ENCODE measurements around the gene ZNF502.

The ZNF502 gene

DNA sequence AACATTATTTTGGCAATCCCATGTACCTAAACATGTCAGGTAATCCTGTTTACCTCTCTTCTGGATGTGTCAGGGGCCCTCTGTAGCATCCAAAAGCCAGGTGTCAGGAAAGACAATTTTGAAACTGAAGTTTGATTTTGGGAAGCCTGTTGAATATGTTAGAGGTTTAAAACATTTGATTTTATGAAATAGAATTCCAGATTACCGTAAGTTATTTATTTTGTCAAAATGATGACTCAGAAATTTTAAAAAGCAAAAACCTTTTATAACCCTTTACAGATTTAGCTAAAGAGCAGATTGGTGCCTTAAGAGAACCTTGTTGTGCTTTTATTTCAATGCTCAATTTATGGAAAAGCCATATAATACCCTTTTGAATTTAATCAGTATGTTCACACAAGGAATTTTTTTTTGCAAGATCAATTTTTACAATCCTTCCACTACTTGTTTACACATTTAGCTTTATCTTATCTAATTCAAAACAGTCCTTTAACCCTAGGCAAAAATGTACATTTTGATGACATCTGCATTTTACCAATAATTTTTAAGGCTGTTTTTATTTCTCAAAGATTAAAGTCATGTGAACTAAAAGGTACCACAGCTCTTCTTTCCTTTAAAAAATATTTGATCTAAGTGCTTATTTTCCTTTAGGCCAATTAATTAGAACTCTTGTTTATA lies 59.1 kb downstream of the ZNF502 start:
- DNase-seq = no peak

DNA sequence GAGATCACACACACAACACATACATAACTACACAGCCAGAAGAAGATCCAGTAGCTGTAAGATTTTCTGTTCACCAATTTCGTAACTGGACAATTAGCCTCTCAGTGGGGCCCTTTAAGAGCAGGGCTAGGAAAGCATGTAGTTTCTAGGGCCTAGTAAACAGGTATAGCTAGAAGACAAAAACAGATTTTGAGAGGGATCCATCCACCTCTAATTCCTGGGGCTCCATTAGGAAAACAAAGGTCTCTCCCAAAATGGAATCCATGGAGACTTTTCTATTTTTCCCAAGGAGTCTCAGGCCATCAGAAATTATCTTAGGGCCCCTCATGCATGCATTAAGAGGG lies 59.6 kb downstream of the ZNF502 start:
- no peak for DNase-seq

All from CD4-positive, alpha-beta T cell treated with Interleukin-4 for 1 hour (primary cell).